GM19455 (cell line): ENCODE measurements around the gene CLNK.
"Not testable (repeated sequence)": the region's sequence is repeated elsewhere in the genome, so short reads cannot be mapped to it uniquely, and the experiment has no call there.

Source experiments
- ATAC-seq: cut with Tn5 transposase; IDR thresholded peaks from one replicate; pipeline ENCODE4 v1.9.1; 2021; ENCODE audit not compliant: unreplicated experiment

The CLNK gene

GRCh38 chr4:10614926-10615325 lies 69.6 kb downstream of the CLNK start:
- not testable (repeated sequence) for ATAC-seq

- no peak for ATAC-seq
Observed at GRCh38 chr4:10613926-10614478, 70.6 kb downstream of the CLNK start.

- ATAC-seq: no peak
Observed at GRCh38 chr4:10612476-10612875, 72.1 kb downstream of the CLNK start.

GRCh38 chr4:10611673-10612072 lies 72.9 kb downstream of the CLNK start:
- no peak for ATAC-seq

- ATAC-seq: no peak
Observed at GRCh38 chr4:10608501-10609219, 75.9 kb downstream of the CLNK start.

- no peak for ATAC-seq
Observed at GRCh38 chr4:10607206-10607605, 77.4 kb downstream of the CLNK start.

- ATAC-seq: no peak
Observed at GRCh38 chr4:10606483-10607155, 77.9 kb downstream of the CLNK start.

- ATAC-seq: no peak
Observed at GRCh38 chr4:10605746-10606482, 78.7 kb downstream of the CLNK start.

GRCh38 chr4:10605031-10605430 lies 79.5 kb downstream of the CLNK start:
- ATAC-seq: no peak

- ATAC-seq: no peak
Observed at GRCh38 chr4:10599574-10599973, 85.0 kb downstream of the CLNK start.

- no peak for ATAC-seq
Observed at GRCh38 chr4:10598829-10599228, 85.7 kb downstream of the CLNK start.

GRCh38 chr4:10596586-10597290 lies 87.8 kb downstream of the CLNK start:
- ATAC-seq: no peak

- no peak for ATAC-seq
Observed at GRCh38 chr4:10593130-10593529, 91.4 kb downstream of the CLNK start.

- ATAC-seq: no peak
Observed at GRCh38 chr4:10590896-10591295, 93.7 kb downstream of the CLNK start.

- no peak for ATAC-seq
Observed at GRCh38 chr4:10589799-10590198, 94.8 kb downstream of the CLNK start.

- ATAC-seq: no peak
Observed at GRCh38 chr4:10589321-10589720, 95.2 kb downstream of the CLNK start.

- no peak for ATAC-seq
Observed at GRCh38 chr4:10587697-10588096, 96.9 kb downstream of the CLNK start.

GRCh38 chr4:10587296-10587695 lies 97.3 kb downstream of the CLNK start:
- ATAC-seq: no peak

GRCh38 chr4:10584042-10584441 lies 100.5 kb downstream of the CLNK start:
- peak; percentile 64 for ATAC-seq

GRCh38 chr4:10582951-10583350 lies 101.6 kb downstream of the CLNK start:
- no peak for ATAC-seq

- no peak for ATAC-seq
Observed at GRCh38 chr4:10582059-10582686, 102.4 kb downstream of the CLNK start.
